Measurements from ENCODE around the gene MIPEP.

DNA sequence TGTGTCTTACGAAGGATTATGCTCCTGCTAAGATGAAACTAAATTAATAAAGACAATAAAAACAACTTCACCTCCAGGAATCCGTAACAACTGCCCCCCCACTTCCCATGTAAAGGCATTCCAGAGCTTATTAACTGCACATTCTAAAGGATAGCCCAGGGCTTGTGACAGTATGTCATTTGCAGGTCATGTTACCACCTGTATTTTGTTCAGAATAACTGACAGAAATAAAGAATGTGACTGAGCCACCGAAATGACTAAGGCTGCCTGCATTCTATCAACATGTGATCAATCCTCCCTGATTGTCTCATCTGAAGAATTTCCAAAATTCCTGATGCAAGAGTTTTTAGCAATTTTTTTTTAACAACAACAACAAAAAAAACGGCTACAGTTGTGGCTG lies 117.2 kb downstream of the MIPEP start:
- TF ChIP-seq POLR2A (IDR thresholded peaks at IDR 0.05): no peak
- no peak for TF ChIP-seq CTCF (IDR thresholded peaks at IDR 0.05)

All from body of pancreas (tissue), 4 donors.